H1 (cell line): ENCODE measurements around the gene IL16. TPM values are rescaled to one million over a fixed set of nuclear protein-coding genes. Genes with fewer than 3 reads are reported as not detected.

Experiments used
- CTCF ChIA-PET: fragments of 300-600 bp; sonication (Branson Sonifier 250); formaldehyde crosslinking; loops from one replicate; lab custom pipeline; 2021; ENCODE audit not compliant: partially characterized antibody; lab: Charles Lee
- POLR2A ChIA-PET: fragments of 300-600 bp; sonication (Branson Sonifier 250); formaldehyde crosslinking; loops from one replicate; lab custom pipeline; 2021; ENCODE audit warnings: inconsistent platforms; ENCODE audit not compliant: partially characterized antibody; lab: Charles Lee
- DNase-seq, 2 experiments: peaks; one replicate each; pipeline versions ENCODE4 v3.0.0 to v3.0.0-alpha.2; 2010 to 2022; ENCODE audit warnings: low spot score in 2 of 2, low read depth in 1 of 2, mixed read lengths in 1 of 2
- FAIRE-seq: peaks from 2 replicates; lab custom pipeline; 2011; peaks lifted over from hg19 to GRCh38; lab: Jason Lieb, UNC
- H2AFZ ChIP-seq: 2 replicates; pipeline ENCODE4 v1.8.1; 2012; ENCODE audit warnings: low read length, inconsistent platforms
- H2AK5ac ChIP-seq: 2 replicates; pipeline ENCODE4 v1.6.1; 2013; ENCODE audit warnings: low read depth, low read length
- H2BK120ac ChIP-seq: replicated peaks from 2 replicates; pipeline ENCODE3; 2013; ENCODE audit warnings: low read depth, low read length, inconsistent platforms
- H2BK12ac ChIP-seq: 2 replicates; pipeline ENCODE4 v1.6.1; 2013; ENCODE audit warnings: low read depth, low read length
- H2BK15ac ChIP-seq: 2 replicates; pipeline ENCODE4 v1.6.1; 2013; ENCODE audit warnings: low read length
- H2BK20ac ChIP-seq: 2 replicates; pipeline ENCODE4 v1.6.1; 2013; ENCODE audit warnings: low read length
- H2BK5ac ChIP-seq: 2 replicates; pipeline ENCODE4 v1.6.1; 2013; ENCODE audit warnings: low read depth, low read length
- H3K14ac ChIP-seq: 2 replicates; pipeline ENCODE4 v1.6.1; 2013; ENCODE audit warnings: inconsistent platforms; ENCODE audit not compliant: insufficient read length
- H3K18ac ChIP-seq: 2 replicates; pipeline ENCODE4 v1.6.1; 2013; ENCODE audit warnings: low read length; ENCODE audit errors: extremely low read depth
- H3K23ac ChIP-seq: 2 replicates; pipeline ENCODE4 v1.6.1; 2013; ENCODE audit warnings: inconsistent platforms; ENCODE audit not compliant: insufficient read length
- H3K23me2 ChIP-seq: 2 replicates; pipeline ENCODE4 v1.6.1; 2013; ENCODE audit warnings: low read depth, low read length
- H3K27ac ChIP-seq: 2 replicates; pipeline ENCODE4 v1.6.1; 2011; ENCODE audit warnings: low read depth, low read length, inconsistent platforms
- H3K27me3 ChIP-seq, 4 experiments: replicated peaks in 1 of 4; 1 replicate in 1 of 4; 2 replicates in 3 of 4; pipeline versions ENCODE4 v1.6.1 to v1.8.1; 2011 to 2013; ENCODE audit warnings: low read length in 3 of 4, mild to moderate bottlenecking in 3 of 4, inconsistent platforms in 2 of 4, mixed read lengths in 2 of 4, moderate library complexity in 1 of 4; ENCODE audit not compliant: control insufficient read depth in 3 of 4, insufficient read depth in 3 of 4; ENCODE audit errors: extremely low read depth in 1 of 4
- H3K36me3 ChIP-seq, 4 experiments: 2 replicates each; pipeline versions ENCODE4 v1.6.1 to v1.8.1; 2011 to 2013; ENCODE audit warnings: mild to moderate bottlenecking in 4 of 4, low read length in 3 of 4, moderate library complexity in 2 of 4, control low read depth in 1 of 4, inconsistent platforms in 1 of 4; ENCODE audit not compliant: insufficient read depth in 4 of 4, control insufficient read depth in 2 of 4
- H3K4ac ChIP-seq: replicated peaks from 2 replicates; pipeline ENCODE3; 2013; ENCODE audit warnings: low read length, low read depth, mixed read lengths, inconsistent platforms; ENCODE audit not compliant: insufficient read length
- H3K4me1 ChIP-seq, 4 experiments: replicated peaks in 1 of 4; 1 replicate in 1 of 4; 2 replicates in 3 of 4; pipeline versions ENCODE4 v1.6.1 to v1.8.1; 2011 to 2013; ENCODE audit warnings: low read length in 3 of 4, inconsistent platforms in 2 of 4, mixed read lengths in 1 of 4; ENCODE audit not compliant: insufficient read depth in 4 of 4, control insufficient read depth in 3 of 4
- H3K4me2 ChIP-seq, 2 experiments: 2 replicates each; pipeline versions ENCODE4 v1.6.1 to v1.8.1; 2011 to 2013; ENCODE audit warnings: low read depth in 2 of 2, low read length in 2 of 2, control low read depth in 1 of 2, inconsistent platforms in 1 of 2, mild to moderate bottlenecking in 1 of 2; ENCODE audit not compliant: insufficient read depth in 1 of 2
- H3K4me3 ChIP-seq, 4 experiments: fragments of 200-600, 300-600 bp in 1 of 4; sonication (generic), shearing (Covaris generic), sonication (Bioruptor Twin) in 1 of 4; 2 replicates each; pipeline versions ENCODE4 v1.5.1 to v1.8.1; 2011 to 2016; ENCODE audit warnings: low read length in 4 of 4, low read depth in 3 of 4, control low read depth in 2 of 4, inconsistent platforms in 2 of 4, mild to moderate bottlenecking in 2 of 4, mixed read lengths in 1 of 4, moderate library complexity in 1 of 4; ENCODE audit not compliant: insufficient read depth in 2 of 4; ENCODE audit errors: extremely low read depth in 1 of 4
- H3K56ac ChIP-seq: replicated peaks from 2 replicates; pipeline ENCODE3; 2013; ENCODE audit warnings: low read depth, mild to moderate bottlenecking, mixed read lengths, low read length, inconsistent platforms; ENCODE audit not compliant: insufficient read length
- H3K79me1 ChIP-seq: 2 replicates; pipeline ENCODE4 v1.6.1; 2013; ENCODE audit warnings: low read depth, low read length, control low read depth
- H3K79me2 ChIP-seq, 2 experiments: 2 replicates each; pipeline versions ENCODE4 v1.6.1 to v1.8.1; 2012 to 2013; ENCODE audit warnings: low read length in 2 of 2, mild to moderate bottlenecking in 2 of 2, inconsistent platforms in 1 of 2; ENCODE audit not compliant: insufficient read depth in 2 of 2, control insufficient read depth in 1 of 2
- H3K9ac ChIP-seq, 4 experiments: replicated peaks in 1 of 4; 1 replicate in 1 of 4; 2 replicates in 3 of 4; pipeline versions ENCODE4 v1.6.1 to v1.8.1; 2011 to 2013; ENCODE audit warnings: low read depth in 3 of 4, low read length in 3 of 4, control low read depth in 2 of 4, mild to moderate bottlenecking in 2 of 4, moderate library complexity in 2 of 4, inconsistent platforms in 1 of 4; ENCODE audit errors: extremely low read depth in 1 of 4
- H3K9me3 ChIP-seq, 2 experiments: 2 replicates each; pipeline versions ENCODE4 v1.6.1 to v1.8.1; 2012 to 2013; ENCODE audit warnings: mild to moderate bottlenecking in 2 of 2, moderate library complexity in 2 of 2, control low read depth in 1 of 2, inconsistent platforms in 1 of 2, low read depth in 1 of 2, low read length in 1 of 2, mixed read lengths in 1 of 2; ENCODE audit not compliant: insufficient read depth in 2 of 2
- H4K20me1 ChIP-seq, 2 experiments: replicated peaks in 1 of 2; 2 replicates each; pipeline versions ENCODE3 to v1.8.1; 2011 to 2013; ENCODE audit warnings: inconsistent platforms in 2 of 2, low read length in 2 of 2, mild to moderate bottlenecking in 1 of 2; ENCODE audit not compliant: insufficient read depth in 2 of 2, control insufficient read depth in 1 of 2
- H4K5ac ChIP-seq: 2 replicates; pipeline ENCODE4 v1.6.1; 2013; ENCODE audit warnings: low read length, low read depth, mixed read lengths, inconsistent platforms; ENCODE audit not compliant: insufficient read length
- H4K8ac ChIP-seq: 2 replicates; pipeline ENCODE4 v1.8.0; 2013; ENCODE audit warnings: mild to moderate bottlenecking, moderate library complexity, low read length, inconsistent platforms; ENCODE audit not compliant: insufficient read depth; ENCODE audit errors: extremely low read depth
- H4K91ac ChIP-seq: replicated peaks from 2 replicates; pipeline ENCODE3; 2013; ENCODE audit warnings: low read length, mixed read lengths, inconsistent platforms; ENCODE audit not compliant: insufficient read length
- CHD1 ChIP-seq: IDR thresholded peaks from 2 replicates; pipeline ENCODE4 v1.6.1; 2012; ENCODE audit warnings: low read depth, low read length, improper control_type of control experiment
- CREB1 ChIP-seq: IDR thresholded peaks from 2 replicates; pipeline ENCODE4 v1.6.1; 2012; ENCODE audit warnings: inconsistent platforms
- CTCF ChIP-seq, 3 experiments: IDR thresholded peaks; 1 replicate in 2 of 3; 2 replicates in 1 of 3; pipeline versions ENCODE4 v1.5.1 to v1.6.1; 2011; ENCODE audit warnings: low read length in 3 of 3, mild to moderate bottlenecking in 3 of 3, inconsistent platforms in 2 of 3, low read depth in 1 of 3, moderate library complexity in 1 of 3; ENCODE audit not compliant: insufficient read depth in 1 of 3; ENCODE audit errors: control extremely low read depth in 1 of 3
- E2F6 ChIP-seq: IDR thresholded peaks from 2 replicates; pipeline ENCODE4 v1.6.1; 2012; ENCODE audit warnings: inconsistent platforms
- JUN ChIP-seq: IDR thresholded peaks from 2 replicates; pipeline ENCODE4 v1.6.1; 2011; ENCODE audit warnings: low read depth, mild to moderate bottlenecking, improper control_type of control experiment, low read length
- JUND ChIP-seq: IDR thresholded peaks from 2 replicates; pipeline ENCODE4 v1.6.1; 2011; ENCODE audit warnings: mild to moderate bottlenecking, improper control_type of control experiment, low read length
- RBBP5 ChIP-seq: IDR thresholded peaks from 2 replicates; pipeline ENCODE4 v1.7.1; 2012; ENCODE audit warnings: low read depth, mild to moderate bottlenecking, inconsistent platforms, low read length, moderate library complexity, borderline replicate concordance
- SAP30 ChIP-seq: fragments of 300-600 bp; sonication (generic); IDR thresholded peaks from 2 replicates; pipeline ENCODE4 v1.7.1; 2012; ENCODE audit warnings: low read length, moderate library complexity, mild to moderate bottlenecking, inconsistent platforms; ENCODE audit not compliant: insufficient read depth, insufficient replicate concordance
- WGBS, 2 experiments: shearing (Covaris generic) in 1 of 2; methylation state at CpG; one replicate each; pipeline versions ENCODE4 v1.1.6 to v1.1.7; 2013 to 2015; ENCODE audit warnings: low lambda C conversion rate in 2 of 2, mixed read lengths in 2 of 2, inconsistent platforms in 1 of 2, low coverage in 1 of 2, missing lambda C conversion rate in 1 of 2; ENCODE audit not compliant: insufficient replicate concordance in 2 of 2, insufficient coverage in 1 of 2, insufficient read length in 1 of 2; ENCODE audit errors: extremely low coverage in 1 of 2, missing lambda C conversion rate in 1 of 2; 5-methylcytosine and 5-hydroxymethylcytosine counted together
- polyA plus RNA-seq, 7 experiments: library from polyadenylated mRNA; depleted of rRNA in 3 of 7; stranded (reverse) in 5 of 7; unstranded in 2 of 7; fragments of >200 nt in 5 of 7; fragments of 200-250 nt in 2 of 7; gene quantifications; 1 replicate in 5 of 7; 2 replicates in 1 of 7; 4 replicates in 1 of 7; pipeline versions ENCODE4 v1.2.1 to v1.2.3, GENCODE V29; 2011 to 2013; ENCODE audit warnings: missing spikeins in 2 of 7, mixed read lengths in 2 of 7
- total RNA-seq: library from RNA; stranded (reverse); fragmentation: NEBNext Ultra II Directional; extraction: Animal tissue kit (Norgen Biotek cat#: 25700); gene quantifications from 2 replicates; pipeline ENCODE4 v1.2.1, GENCODE V29; 2021
- TF ChIP-seq, protein P1 (sequence below): IDR thresholded peaks from 2 replicates; pipeline ENCODE4 v1.6.1; 2012; ENCODE audit warnings: low read length, inconsistent platforms

The IL16 gene
- total and polyA plus RNA-seq, 2 of the 8 experiments (the other 6 are each of a cell fraction or from before 2014, with no cell fraction given), result 0.03 to 0.09 TPM

DNA sequence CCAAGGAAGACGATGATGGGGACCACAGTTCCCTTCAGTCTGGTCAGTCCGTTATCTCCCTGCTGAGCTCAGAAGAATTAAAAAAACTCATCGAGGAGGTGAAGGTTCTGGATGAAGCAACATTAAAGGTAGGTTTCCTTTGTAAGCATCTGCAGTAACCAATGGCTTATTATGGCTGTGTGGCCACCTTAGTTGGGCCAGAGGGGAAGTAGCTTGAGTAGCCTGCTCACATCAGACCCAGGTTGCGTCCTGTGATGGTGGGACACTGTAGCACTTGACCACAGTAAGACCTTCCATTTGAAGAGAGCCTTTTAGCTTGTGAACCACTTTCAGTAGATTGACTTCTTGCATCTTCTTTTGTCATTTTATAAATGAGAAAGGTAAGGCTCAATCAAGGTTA lies 104.7 kb downstream of the IL16 start:
- Histone ChIP-seq H2AK5ac (no peak overlapping the region), H3K23me2 (no peaks in the 10 kb centered on the region), H3K27me3 (no peaks in the 10 kb centered on the region), H3K4ac (no peak overlapping the region), H3K27ac (no peak overlapping the region), H3K9me3 (no peaks in the 10 kb centered on the region), H3K36me3 (no peaks in the 10 kb centered on the region; a peak in 1 of 8 replicates), H2AFZ (no peak overlapping the region), H4K8ac (no peak overlapping the region), H3K4me2 (no peak overlapping the region), H3K4me1 (peaks cover 6 to 18% (median 13%) of the 10 kb centered on the region in 4 experiments), H3K4me3 (no peak overlapping the region), H3K79me1 (no peaks in the 10 kb centered on the region), H3K79me2 (no peaks in the 10 kb centered on the region), H3K18ac (no peak overlapping the region), H3K56ac (no peak overlapping the region), H2BK12ac (no peak overlapping the region), H2BK20ac (no peak overlapping the region), H2BK15ac (no peak overlapping the region), H4K91ac (no peak overlapping the region), H2BK5ac (no peak overlapping the region), H3K23ac (no peak overlapping the region), H4K5ac (no peak overlapping the region), H2BK120ac (no peak overlapping the region), H4K20me1 (no peaks in the 10 kb centered on the region), H3K9ac (no peak overlapping the region), H3K14ac (no peak overlapping the region)
- CTCF ChIA-PET, result interaction anchor here (0.6 to 2.3 kb wide), 6 partner anchors 8 to 304 kb away, joined by 3 to 10 read pairs (median 6); no protein-coding TSS in a partner anchor
- no peak for DNase-seq
- no peak for FAIRE-seq
- 92% methylated on average over 4 of the region's 4 CpGs; no CpG with 5 or more reads in 1 of the 2 experiments for WGBS, 2 experiments
- POLR2A ChIA-PET, result interaction anchor here (1.1 to 1.3 kb wide), 2 partner anchors 10 to 23 kb away, joined by 3 read pairs; partner anchors contain the start of gene STARD5
- TF ChIP-seq, protein P1, sequence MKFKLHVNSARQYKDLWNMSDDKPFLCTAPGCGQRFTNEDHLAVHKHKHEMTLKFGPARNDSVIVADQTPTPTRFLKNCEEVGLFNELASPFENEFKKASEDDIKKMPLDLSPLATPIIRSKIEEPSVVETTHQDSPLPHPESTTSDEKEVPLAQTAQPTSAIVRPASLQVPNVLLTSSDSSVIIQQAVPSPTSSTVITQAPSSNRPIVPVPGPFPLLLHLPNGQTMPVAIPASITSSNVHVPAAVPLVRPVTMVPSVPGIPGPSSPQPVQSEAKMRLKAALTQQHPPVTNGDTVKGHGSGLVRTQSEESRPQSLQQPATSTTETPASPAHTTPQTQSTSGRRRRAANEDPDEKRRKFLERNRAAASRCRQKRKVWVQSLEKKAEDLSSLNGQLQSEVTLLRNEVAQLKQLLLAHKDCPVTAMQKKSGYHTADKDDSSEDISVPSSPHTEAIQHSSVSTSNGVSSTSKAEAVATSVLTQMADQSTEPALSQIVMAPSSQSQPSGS, result no peak
- TF ChIP-seq CTCF (IDR thresholded peaks at IDR 0.05; ENCODE audit: control extremely low read depth in 1 of 3, insufficient read depth in 1 of 3, low read depth in 1 of 3, low read length in 3 of 3) (no peak), CREB1 (no peak), SAP30 (no peak), JUND (no peak), E2F6 (no peak), JUN (no peak), RBBP5 (no peak), CHD1 (no peak)
